Motor neuron (in vitro differentiated cells): Measurements from ENCODE around the gene SV2C. TPM values are rescaled to one million over a fixed set of nuclear protein-coding genes. Genes with fewer than 3 reads are reported as not detected.
A peak's percentile ranks its signal among the peaks of the same experiment; 100 is the strongest.
"Not testable (repeated sequence)": the region's sequence is repeated elsewhere in the genome, so short reads cannot be mapped to it uniquely, and the experiment has no call there.

Experiments used
- ATAC-seq, 8 experiments: fragments of 200-7000 bp; cut with Tn5 transposase; replicated peaks in 6 of 8; 2 replicates each; pipeline ENCODE4 v1.8.0; 2021; ENCODE audit warnings: mild to moderate bottlenecking in 8 of 8, moderate library complexity in 8 of 8
- H3K27ac ChIP-seq, 2 donors: fragments of 250-450 bp; sonication (Bioruptor Pico); 2 replicates each; pipeline ENCODE4 v1.9.0; 2021; ENCODE audit warnings: antibody characterized with exemption in 2 of 2, mild to moderate bottlenecking in 2 of 2, moderate library complexity in 1 of 2
- H3K4me1 ChIP-seq, 2 donors: fragments of 250-450 bp; sonication (Bioruptor Pico); replicated peaks in 1 of 2; 2 replicates each; pipeline ENCODE4 v1.6.1; 2021; ENCODE audit warnings: antibody characterized with exemption in 2 of 2, mild to moderate bottlenecking in 2 of 2, moderate library complexity in 1 of 2
- H3K4me3 ChIP-seq, 5 donors: fragments of 250-450 bp; sonication (Bioruptor Pico); 2 replicates each; pipeline ENCODE4 v1.9.0; 2021; ENCODE audit warnings: antibody characterized with exemption in 5 of 5, mild to moderate bottlenecking in 5 of 5, moderate library complexity in 4 of 5
- WGBS, 10 experiments: fragments of 450-650 bp; shearing (Covaris generic); methylation state at CpG; one replicate each; pipeline ENCODE4 v1.0.0; 2022; 5-methylcytosine and 5-hydroxymethylcytosine counted together
- in situ Hi-C, 9 experiments: fragments of 400-800 bp; cut with MboI; loops; one replicate each; pipeline ENCODE4 v1.15.0; 2021; ENCODE audit warnings: low sequenced_read_pairs in 9 of 9, low pct_unique_long_range_greater_than_20kb in 2 of 9; ENCODE audit not compliant: unreplicated experiment in 9 of 9
- total RNA-seq, 8 experiments: library from RNA; unstranded; fragments of 300-600 nt; gene quantifications; 2 replicates each; pipeline versions ENCODE4 v1.2.3 to v1.2.4, GENCODE V29; 2022

The SV2C gene
- total RNA-seq, 8 experiments from 2014 or later, result 0.20 to 21.8 (median 11.5) TPM

- ATAC-seq, result no peak
- in situ Hi-C loops, result no loop called here
- Histone ChIP-seq H3K4me1 (no peaks in the 10 kb centered on the region), H3K27ac (no peak overlapping the region), H3K4me3 (no peak overlapping the region)
- WGBS, 10 experiments, result 53 to 100% (median 86%) methylated on average over 1 to 4 of the region's 5 CpGs; no CpG with 5 or more reads in 1 of the 10 experiments
Measured at GRCh38 chr5:76356887-76357286, 273.7 kb downstream of the SV2C start.

- peaks cover 13 to 16% of the 10 kb centered on the region in 2 donors for H3K4me1 ChIP-seq
- H3K4me3 ChIP-seq, result no peak overlapping the region
- ATAC-seq, result peak; percentile 76 to 98 (median 94)
- peak overlapping the region; percentile 63 to 68 for H3K27ac ChIP-seq
- 0 to 75% (median 54%) methylated on average over 2 to 16 of the region's 17 CpGs; no CpG with 5 or more reads in 2 of the 10 experiments for WGBS, 10 experiments
- in situ Hi-C loops, result no loop called here
Measured at GRCh38 chr5:76363352-76364225, 280.4 kb downstream of the SV2C start.

GRCh38 chr5:76364226-76364589 lies 281.0 kb downstream of the SV2C start:
- in situ Hi-C loops, result no loop called here
- WGBS, 10 experiments, result 0 to 100% (median 51%) methylated on average over 1 to 2 of the region's 2 CpGs; no CpG with 5 or more reads in 1 of the 10 experiments
- ATAC-seq, result no peak
- Histone ChIP-seq H3K4me3 (no peak overlapping the region), H3K4me1 (peaks cover 13 to 16% of the 10 kb centered on the region in 2 donors), H3K27ac (no peak overlapping the region)

- Histone ChIP-seq H3K4me1 (peaks cover 13 to 16% of the 10 kb centered on the region in 2 donors), H3K4me3 (no peak overlapping the region), H3K27ac (no peak overlapping the region)
- no peak for ATAC-seq
- in situ Hi-C loops, result no loop called here
Measured at GRCh38 chr5:76365561-76365960, 282.4 kb downstream of the SV2C start.

- Histone ChIP-seq H3K4me1 (peaks cover 13 to 16% of the 10 kb centered on the region in 2 donors), H3K4me3 (no peak overlapping the region), H3K27ac (no peak overlapping the region)
- 21 to 100% (median 86%) methylated on average over 1 to 2 of the region's 2 CpGs; no CpG with 5 or more reads in 2 of the 10 experiments for WGBS, 10 experiments
- peak in 3 of 8 experiments; percentile 22 to 55 (median 24) for ATAC-seq
- in situ Hi-C loops, result no loop called here
Measured at GRCh38 chr5:76366596-76366995, 283.4 kb downstream of the SV2C start.

- H3K4me1 ChIP-seq, result peaks cover 19 to 25% of the 10 kb centered on the region in 2 donors
- ATAC-seq, result no peak
- 43 to 100% (median 94%) methylated on average over 1 to 6 of the region's 6 CpGs for WGBS, 10 experiments
- H3K27ac ChIP-seq, result no peak overlapping the region
- in situ Hi-C loops, result no loop called here
- H3K4me3 ChIP-seq, result no peak overlapping the region
Measured at GRCh38 chr5:76367623-76368371, 284.6 kb downstream of the SV2C start.

- H3K27ac ChIP-seq, result no peak overlapping the region
Measured at GRCh38 chr5:76368941-76369340, 285.8 kb downstream of the SV2C start.

GRCh38 chr5:76369668-76370067 lies 286.5 kb downstream of the SV2C start:
- 90 to 100% (median 100%) methylated on average over 1 to 4 of the region's 8 CpGs; no CpG with 5 or more reads in 3 of the 10 experiments for WGBS, 10 experiments
- ATAC-seq, in situ Hi-C loops, H3K4me3 ChIP-seq, H3K27ac ChIP-seq: not testable (repeated sequence)
- H3K4me1 ChIP-seq, result peaks cover 7 to 12% of the 10 kb centered on the region in 2 donors

More at GRCh38 chr5:76368941-76369340, 285.8 kb downstream of the SV2C start:
- no peak for ATAC-seq
- 17 to 100% (median 100%) methylated on average over 1 of the region's 1 CpG; no CpG with 5 or more reads in 1 of the 10 experiments for WGBS, 10 experiments
- H3K4me1 ChIP-seq, result peaks cover 12 to 19% of the 10 kb centered on the region in 2 donors
- in situ Hi-C loops, result no loop called here
- no peak overlapping the region for H3K4me3 ChIP-seq

- WGBS, 10 experiments, result 30 to 83% (median 40%) methylated on average over 1 to 2 of the region's 2 CpGs; no CpG with 5 or more reads in 5 of the 10 experiments
- peak in 1 of 8 experiments; percentile 76 for ATAC-seq
- peaks cover 7 to 11% of the 10 kb centered on the region in 2 donors for H3K4me1 ChIP-seq
- H3K4me3 ChIP-seq, result no peak overlapping the region
- in situ Hi-C loops, result no loop called here
- H3K27ac ChIP-seq, result peak overlapping the region in 1 of 2 donors; percentile 30
Measured at GRCh38 chr5:76371960-76372322, 288.8 kb downstream of the SV2C start.

- Histone ChIP-seq H3K4me1 (peaks cover 7 to 11% of the 10 kb centered on the region in 2 donors), H3K4me3 (no peak overlapping the region), H3K27ac (peak overlapping the region in 1 of 2 donors; percentile 30)
- in situ Hi-C loops, result no loop called here
- peak; percentile 86 to 99 (median 95) for ATAC-seq
- 30 to 100% (median 62%) methylated on average over 1 to 10 of the region's 11 CpGs; no CpG with 5 or more reads in 3 of the 10 experiments for WGBS, 10 experiments
Measured at GRCh38 chr5:76372323-76373054, 289.3 kb downstream of the SV2C start.

- no peak for ATAC-seq
- peaks cover 11 to 17% of the 10 kb centered on the region in 2 donors for H3K4me1 ChIP-seq
- in situ Hi-C loops, result no loop called here
- 34 to 100% (median 91%) methylated on average over 1 to 3 of the region's 3 CpGs; no CpG with 5 or more reads in 1 of the 10 experiments for WGBS, 10 experiments
- no peak overlapping the region for H3K4me3 ChIP-seq
- no peak overlapping the region for H3K27ac ChIP-seq
Measured at GRCh38 chr5:76376148-76376865, 293.1 kb downstream of the SV2C start.

GRCh38 chr5:76376866-76377230 lies 293.7 kb downstream of the SV2C start:
- in situ Hi-C loops, result no loop called here
- no peak for ATAC-seq
- Histone ChIP-seq H3K27ac (no peak overlapping the region), H3K4me1 (peaks cover 11 to 17% of the 10 kb centered on the region in 2 donors), H3K4me3 (no peak overlapping the region)
- 33 to 90% (median 70%) methylated on average over 1 to 3 of the region's 3 CpGs; no CpG with 5 or more reads in 4 of the 10 experiments for WGBS, 10 experiments
